ENCODE data around the gene MEIKIN.

- TF ChIP-seq FOXK2 (IDR thresholded peaks at IDR 0.05) (no peak), ZNF384 (IDR thresholded peaks at IDR 0.05) (no peak), SP1 (IDR thresholded peaks at IDR 0.05) (no peak), SUZ12 (IDR thresholded peaks at IDR 0.05) (no peak)
Measured at GRCh38 chr5:131818001-131818724, 127.3 kb downstream of the MEIKIN start.

Measured in HEK293T (cell line).